K562 (cell line): Measurements from ENCODE around the gene TNFSF13. TPM values are rescaled to one million over a fixed set of nuclear protein-coding genes. Genes with fewer than 3 reads are reported as not detected.

ENCODE experiments used
- CBFA2T3 ChIP-seq: fragments of 450-650 bp; IDR thresholded peaks from 2 replicates; pipeline ENCODE4 v1.6.1; 2017
- CEBPB ChIP-seq: fragments of 450-650 bp; IDR thresholded peaks from 2 replicates; pipeline ENCODE4 v1.6.1; 2016; ENCODE audit warnings: missing genetic modification characterization, missing compliant biosample characterization
- CSDE1 ChIP-seq, 2 experiments: fragments of 450-650 bp; IDR thresholded peaks; 2 replicates each; pipeline ENCODE4 v1.6.1; 2016; ENCODE audit warnings: mild to moderate bottlenecking in 1 of 2
- DNMT1 ChIP-seq: fragments of 450-650 bp; IDR thresholded peaks from 2 replicates; pipeline ENCODE4 v1.6.1; 2016; ENCODE audit warnings: antibody characterized with exemption, mild to moderate bottlenecking
- ELK1 ChIP-seq: sonication (generic); formaldehyde crosslinking; IDR thresholded peaks from 2 replicates; pipeline ENCODE4 v1.8.1; 2022; ENCODE audit warnings: missing genetic modification reagents
- GABPB2 ChIP-seq: fragments of 250-450 bp; sonication (Bioruptor Pico); conservative IDR thresholded peaks from 2 replicates; pipeline ENCODE4 v1.5.1; 2021; ENCODE audit warnings: mild to moderate bottlenecking
- HLTF ChIP-seq: fragments of 450-650 bp; IDR thresholded peaks from 2 replicates; pipeline ENCODE4 v1.6.1; 2016
- HNRNPK ChIP-seq: fragments of 200-400 bp; formaldehyde crosslinking; IDR thresholded peaks from one replicate; pipeline ENCODE4 v1.6.1; 2018; ENCODE audit warnings: mild to moderate bottlenecking, low read depth, low read length; ENCODE audit not compliant: poor library complexity, severe bottlenecking
- ILK ChIP-seq: fragments of 450-650 bp; IDR thresholded peaks from 2 replicates; pipeline ENCODE4 v1.6.1; 2016; ENCODE audit warnings: missing genetic modification characterization, low read depth, mild to moderate bottlenecking, missing compliant biosample characterization, moderate library complexity, borderline replicate concordance
- IRF1 ChIP-seq: sonication (generic); formaldehyde crosslinking; IDR thresholded peaks from 2 replicates; pipeline ENCODE4 v1.8.0; 2022; ENCODE audit warnings: missing genetic modification reagents, mild to moderate bottlenecking, borderline replicate concordance
- PKNOX1 ChIP-seq: fragments of 450-650 bp; IDR thresholded peaks from 2 replicates; pipeline ENCODE4 v1.6.1; 2016
- PREB ChIP-seq: sonication (generic); formaldehyde crosslinking; IDR thresholded peaks from 2 replicates; pipeline ENCODE4 v1.8.1; 2023; ENCODE audit warnings: mild to moderate bottlenecking, missing genetic modification reagents
- PRMT5 ChIP-seq: sonication (generic); formaldehyde crosslinking; IDR thresholded peaks from 2 replicates; pipeline ENCODE4 v1.5.0; 2020; ENCODE audit warnings: missing genetic modification reagents
- SRF ChIP-seq, 2 experiments: fragments of 250-450, 450-650 bp in 1 of 2; sonication (Bioruptor Pico) in 1 of 2; sonication (generic) in 1 of 2; formaldehyde crosslinking; IDR thresholded peaks; 2 replicates each; pipeline versions ENCODE4 v1.5.0 to v1.5.1; 2020 to 2022; ENCODE audit warnings: mild to moderate bottlenecking in 1 of 2, missing genetic modification reagents in 1 of 2
- THAP7 ChIP-seq: fragments of 250-450 bp; sonication (Bioruptor Pico); IDR thresholded peaks from 2 replicates; pipeline ENCODE4 v1.5.0; 2021
- THRB ChIP-seq: fragments of 450-650 bp; formaldehyde crosslinking; conservative IDR thresholded peaks from 2 replicates; pipeline ENCODE4 v1.4.0; 2022; ENCODE audit warnings: mild to moderate bottlenecking, missing genetic modification characterization
- ZC3H8 ChIP-seq: fragments of 450-650 bp; IDR thresholded peaks from 2 replicates; pipeline ENCODE4 v1.6.1; 2017
- ZNF224 ChIP-seq: sonication (generic); formaldehyde crosslinking; IDR thresholded peaks from 2 replicates; pipeline ENCODE4 v1.8.0; 2022; ENCODE audit warnings: mild to moderate bottlenecking, missing genetic modification reagents
- ZNF696 ChIP-seq: fragments of 250-450 bp; sonication (Bioruptor Pico); conservative IDR thresholded peaks from 2 replicates; pipeline ENCODE4 v1.4.0; 2020; ENCODE audit warnings: mild to moderate bottlenecking, moderate library complexity
- ZNF699 ChIP-seq: fragments of 250-450 bp; sonication (Bioruptor Pico); IDR thresholded peaks from 2 replicates; pipeline ENCODE4 v1.8.0; 2021; ENCODE audit warnings: mild to moderate bottlenecking, moderate library complexity; ENCODE audit not compliant: insufficient replicate concordance
- polyA plus RNA-seq, 8 experiments: library from polyadenylated mRNA; depleted of rRNA in 4 of 8; stranded (reverse) in 5 of 8; unstranded in 3 of 8; fragments of >200 nt; fragmentation: Nextera tagmentation in 2 of 8; fragmentation: Illumina TruSeq in 1 of 8; extraction: Ambion mirVana in 2 of 8; extraction: Trizol in 1 of 8; gene quantifications; 2 replicates each; pipeline versions ENCODE4 v1.2.1 to v1.2.3, GENCODE V29; 2011 to 2014; ENCODE audit warnings: inconsistent platforms in 1 of 8, missing spikeins in 1 of 8
- total RNA-seq, 7 experiments: library from RNA; depleted of rRNA in 6 of 7; stranded (reverse); fragments of >200 nt in 6 of 7; fragmentation: Illumina TruSeq in 2 of 7; extraction: Trizol in 2 of 7; gene quantifications; 2 replicates each; pipeline versions ENCODE4 v1.2.1 to v1.2.3, GENCODE V29; 2011 to 2021; ENCODE audit warnings: low replicate concordance in 1 of 7

TNFSF13 gene
- total and polyA plus RNA-seq, 9 of the 15 experiments (the other 6 are each of a cell fraction or from before 2014, with no cell fraction given), result 0.04 to 0.51 (median 0.19) TPM; not detected in 1

GRCh38 chr17:7579001-7579833, 20.7 kb downstream of the TNFSF13 start, which contains the start of gene CD68 (continued):
- peak; percentile 58; the same call in 1 of the 2 replicates for TF ChIP-seq THRB
- TF ChIP-seq DNMT1, result no peak
- TF ChIP-seq THAP7, result no peak
- no peak for TF ChIP-seq HLTF
- no peak for TF ChIP-seq CBFA2T3
- TF ChIP-seq PRMT5 (CRISPR knock-in tag), result no peak
- TF ChIP-seq ZNF699 (CRISPR knock-in tag), result no peak
- no peak for TF ChIP-seq ZNF696 (CRISPR knock-in tag)
- peak; percentile 5; the same call in 1 of the 2 replicates for TF ChIP-seq PKNOX1
- TF ChIP-seq SRF (CRISPR knock-in tag; IDR thresholded peaks at IDR 0.05), result no peak
- TF ChIP-seq IRF1 (CRISPR knock-in tag), result no peak
- TF ChIP-seq CEBPB (tag), result peak; percentile 89
- no peak for TF ChIP-seq PREB
- no peak for TF ChIP-seq ZC3H8
- no peak for TF ChIP-seq HNRNPK
- no peak for TF ChIP-seq CSDE1 (IDR thresholded peaks at IDR 0.05)
- no peak for TF ChIP-seq GABPB2
- TF ChIP-seq ILK (tag), result no peak
- TF ChIP-seq ELK1 (CRISPR knock-in tag), result no peak
- TF ChIP-seq ZNF224 (CRISPR knock-in tag), result no peak
